Measurements from ENCODE around the gene TBKBP1.
"Not testable (repeated sequence)": the region's sequence is repeated elsewhere in the genome, so short reads cannot be mapped to it uniquely, and the experiment has no call there.

The TBKBP1 gene

GRCh38 chr17:47678196-47678595 is 15.8 kb upstream of the TBKBP1 start:
- DNase-seq = no peak

- no peak for DNase-seq
Measured at GRCh38 chr17:47682138-47682537, 11.8 kb upstream of the TBKBP1 start.

- DNase-seq = not testable (repeated sequence)
Measured at GRCh38 chr17:47682727-47683126, 11.2 kb upstream of the TBKBP1 start.

GRCh38 chr17:47684025-47684424 is 9.9 kb upstream of the TBKBP1 start:
- DNase-seq = no peak

DNA sequence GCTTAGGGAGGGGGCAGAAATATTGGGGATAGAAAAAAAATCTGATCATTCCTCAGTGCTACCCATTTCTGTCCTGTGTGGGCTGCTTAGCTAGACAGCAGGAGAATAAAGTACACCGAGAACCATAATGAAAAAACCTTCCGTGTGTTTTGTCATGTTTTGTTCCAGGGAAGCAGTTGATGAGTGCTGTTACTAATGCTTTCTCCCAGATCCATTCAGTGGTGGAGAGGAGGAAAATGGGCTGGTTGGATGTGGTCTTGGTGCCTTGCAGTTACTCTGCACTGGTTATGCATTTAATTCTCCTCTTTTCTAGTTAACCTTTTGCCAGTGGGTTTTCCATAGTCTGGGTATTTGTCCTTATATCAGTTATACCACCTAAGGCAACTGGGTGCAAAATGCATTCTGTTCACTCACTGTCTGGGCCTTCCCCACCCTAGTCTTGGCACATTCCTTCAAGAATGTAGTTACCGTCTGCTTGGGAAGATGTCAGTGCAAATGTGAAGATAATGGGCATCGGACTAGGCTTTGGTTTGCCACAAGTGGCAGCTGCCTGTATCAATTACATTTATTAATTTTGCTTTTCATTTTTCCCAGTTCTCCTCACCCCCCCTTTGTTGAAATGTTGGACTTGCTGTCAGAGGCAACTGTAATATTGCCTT is 9.3 kb upstream of the TBKBP1 start:
- no peak for DNase-seq

GRCh38 chr17:47685556-47686275 is 8.2 kb upstream of the TBKBP1 start:
- DNase-seq = no peak

DNA sequence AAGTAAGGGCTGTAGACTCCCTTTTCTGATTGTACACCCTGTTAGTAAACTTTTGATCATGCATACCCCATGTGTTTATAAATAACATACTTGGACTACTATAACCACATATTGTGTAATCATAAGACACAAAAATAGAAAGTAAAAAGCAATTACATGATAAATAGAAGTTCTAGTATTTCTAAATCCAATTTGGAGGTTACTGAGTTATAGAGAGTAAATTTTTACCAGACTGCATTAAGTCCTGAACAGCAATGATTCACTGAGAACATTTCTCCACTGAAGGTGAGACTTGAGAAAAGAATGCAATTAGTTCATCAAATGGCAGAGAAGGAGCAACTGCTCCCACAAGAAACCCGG is 7.7 kb upstream of the TBKBP1 start:
- DNase-seq = no peak

GRCh38 chr17:47686664-47687327 is 7.2 kb upstream of the TBKBP1 start:
- no peak for DNase-seq

- DNase-seq = no peak
Measured at GRCh38 chr17:47687328-47687690, 6.7 kb upstream of the TBKBP1 start.

- DNase-seq = peak in 9 of 51 donors; percentile 6 to 45 (median 22)
Measured at GRCh38 chr17:47687748-47688147, 6.2 kb upstream of the TBKBP1 start.

DNA sequence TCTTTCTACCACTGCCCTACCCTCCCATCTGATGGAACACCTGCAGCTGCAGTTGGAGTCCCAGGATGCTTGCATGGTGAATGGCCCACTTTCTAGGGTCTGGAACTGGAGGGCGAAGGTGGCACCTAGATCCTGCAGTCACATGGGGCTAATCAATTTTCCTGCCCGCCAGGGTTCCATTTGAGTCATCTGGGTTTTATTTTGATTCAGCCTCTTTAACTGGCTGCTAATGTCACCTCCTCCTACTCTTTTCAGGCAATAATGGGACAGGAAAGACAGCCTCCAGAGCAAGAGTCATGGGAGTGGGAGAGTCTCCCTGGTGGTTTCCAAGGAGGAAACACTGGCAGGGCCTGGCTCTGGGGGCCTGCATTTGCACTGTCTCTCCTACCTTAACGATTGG is 3.8 kb upstream of the TBKBP1 start:
- no peak for DNase-seq

DNA sequence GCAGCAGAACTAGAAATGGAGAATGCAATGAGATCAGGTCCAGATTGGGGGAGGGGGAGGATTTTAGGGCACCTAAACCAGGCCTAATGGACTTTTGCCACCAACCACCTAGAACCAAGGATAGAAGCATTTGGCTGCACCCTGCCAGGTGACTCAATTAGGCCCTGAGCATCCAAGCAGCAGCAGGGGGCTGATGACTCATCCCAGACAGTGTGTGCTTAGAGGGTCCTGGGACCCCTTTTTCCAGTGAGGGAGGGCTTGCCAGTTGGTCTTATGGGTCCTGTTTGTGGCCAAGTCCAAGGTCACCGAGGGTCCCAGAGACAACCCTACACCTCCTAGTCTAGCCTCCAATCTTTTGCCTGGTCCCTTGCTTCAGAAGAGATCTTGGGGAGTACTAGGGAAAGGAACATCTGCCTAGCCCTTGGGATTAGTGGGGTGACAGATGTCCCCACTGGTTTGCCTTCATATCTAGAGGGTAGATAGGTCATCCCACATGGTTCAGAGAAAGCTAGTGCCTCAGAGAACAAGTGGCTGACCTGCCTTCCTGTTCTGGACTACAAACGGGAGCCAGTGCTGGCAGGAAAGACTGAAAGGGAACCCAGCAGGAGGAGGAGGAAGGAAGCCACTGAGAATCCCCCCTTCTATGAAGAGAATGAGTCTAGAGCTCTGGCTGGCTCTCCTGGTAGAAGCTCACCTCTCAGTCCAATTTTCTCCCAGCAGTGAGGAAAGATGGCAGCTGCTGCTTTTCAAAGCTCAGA is 1.6 kb upstream of the TBKBP1 start:
- DNase-seq = no peak

- no peak for DNase-seq
Measured at GRCh38 chr17:47692895-47693730, 848 bp upstream of the TBKBP1 start.

DNA sequence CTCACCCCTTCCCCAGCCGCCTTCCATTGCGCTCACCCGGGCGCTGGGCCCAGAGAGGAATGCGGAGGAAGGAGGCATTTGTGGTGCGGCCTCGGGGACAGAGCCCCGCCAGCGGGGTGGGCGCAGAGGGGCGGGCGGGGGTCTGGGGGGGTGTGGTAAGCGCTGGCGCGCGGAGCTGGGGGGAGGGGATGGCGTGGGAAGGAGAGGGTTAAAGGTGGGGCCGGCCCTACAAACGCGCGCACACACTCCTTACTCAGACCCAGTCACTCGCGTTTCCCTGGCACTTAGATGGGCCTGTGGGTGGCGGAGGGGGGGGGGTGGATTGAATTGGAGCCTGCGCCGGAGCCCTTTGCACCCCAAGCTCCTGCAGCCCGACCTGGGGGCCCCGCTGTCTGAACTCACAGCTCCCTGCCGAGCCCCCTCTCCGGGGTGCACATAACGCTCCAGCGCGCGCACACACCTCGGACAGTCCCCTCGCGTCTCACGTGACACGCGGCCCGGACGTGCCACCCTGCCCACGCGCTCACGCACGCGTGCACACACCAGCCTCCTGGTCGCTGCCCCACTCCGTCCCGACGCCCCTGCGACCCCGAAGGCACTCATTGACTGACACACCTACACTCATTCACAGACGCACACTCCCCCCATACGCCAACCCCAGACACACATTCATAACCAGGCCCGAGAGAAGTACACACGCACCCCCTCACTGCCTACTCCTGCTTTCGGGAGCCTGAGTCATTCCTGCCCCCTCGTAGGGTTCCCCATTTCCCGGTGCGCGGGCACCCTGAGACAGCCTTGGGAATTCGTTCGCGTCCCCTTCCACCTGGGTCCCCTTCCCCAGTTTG is 844 bp downstream of the TBKBP1 start:
- DNase-seq = peak in 33 of 51 donors; percentile 13 to 77 (median 48)

DNA sequence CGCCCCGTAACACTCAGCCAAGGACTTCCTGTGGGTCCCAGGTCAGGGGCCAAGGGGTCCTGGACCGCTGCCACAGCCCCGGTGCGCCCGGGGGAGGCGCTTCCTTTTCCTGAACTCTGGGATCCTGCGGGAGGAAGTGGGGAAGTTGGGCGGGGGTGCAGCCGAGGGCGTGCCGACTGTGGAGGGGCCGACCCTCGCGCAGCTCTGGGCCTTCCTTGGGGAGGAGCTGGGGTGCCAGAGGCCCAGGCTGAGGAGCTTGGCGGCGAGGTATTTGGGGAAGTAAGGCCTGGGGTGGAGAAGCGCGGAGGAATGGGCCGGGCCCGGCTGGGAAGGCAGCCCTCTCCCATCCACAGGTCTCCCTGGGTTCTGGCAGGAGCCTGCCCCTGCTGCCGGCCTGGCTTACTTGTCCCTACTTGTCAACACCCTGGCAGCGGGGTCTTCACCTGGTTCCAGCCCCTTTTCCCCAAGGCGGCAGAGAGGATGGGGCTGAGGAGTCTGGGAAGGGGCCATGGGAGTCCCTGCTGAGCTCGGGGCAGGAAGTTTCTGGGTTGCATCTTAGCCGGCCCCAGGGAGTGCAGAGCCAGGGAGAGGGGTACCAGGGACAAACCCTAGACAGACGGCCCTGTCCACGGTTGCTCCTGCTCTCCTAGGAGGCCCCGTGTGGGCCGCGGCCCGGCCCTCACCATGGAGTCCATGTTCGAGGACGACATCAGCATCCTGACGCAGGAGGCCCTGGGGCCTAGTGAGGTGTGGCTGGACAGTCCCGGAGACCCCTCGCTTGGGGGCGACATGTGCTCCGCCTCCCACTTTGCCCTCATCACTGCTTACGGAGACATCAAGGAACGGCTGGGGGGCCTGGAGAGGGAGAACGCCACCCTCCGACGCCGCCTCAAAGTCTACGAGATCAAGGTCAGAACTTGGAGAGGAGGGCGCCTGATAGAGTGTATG is 1.7 kb downstream of the TBKBP1 start:
- peak in 3 of 51 donors; percentile 22 to 30 (median 25) for DNase-seq

DNA sequence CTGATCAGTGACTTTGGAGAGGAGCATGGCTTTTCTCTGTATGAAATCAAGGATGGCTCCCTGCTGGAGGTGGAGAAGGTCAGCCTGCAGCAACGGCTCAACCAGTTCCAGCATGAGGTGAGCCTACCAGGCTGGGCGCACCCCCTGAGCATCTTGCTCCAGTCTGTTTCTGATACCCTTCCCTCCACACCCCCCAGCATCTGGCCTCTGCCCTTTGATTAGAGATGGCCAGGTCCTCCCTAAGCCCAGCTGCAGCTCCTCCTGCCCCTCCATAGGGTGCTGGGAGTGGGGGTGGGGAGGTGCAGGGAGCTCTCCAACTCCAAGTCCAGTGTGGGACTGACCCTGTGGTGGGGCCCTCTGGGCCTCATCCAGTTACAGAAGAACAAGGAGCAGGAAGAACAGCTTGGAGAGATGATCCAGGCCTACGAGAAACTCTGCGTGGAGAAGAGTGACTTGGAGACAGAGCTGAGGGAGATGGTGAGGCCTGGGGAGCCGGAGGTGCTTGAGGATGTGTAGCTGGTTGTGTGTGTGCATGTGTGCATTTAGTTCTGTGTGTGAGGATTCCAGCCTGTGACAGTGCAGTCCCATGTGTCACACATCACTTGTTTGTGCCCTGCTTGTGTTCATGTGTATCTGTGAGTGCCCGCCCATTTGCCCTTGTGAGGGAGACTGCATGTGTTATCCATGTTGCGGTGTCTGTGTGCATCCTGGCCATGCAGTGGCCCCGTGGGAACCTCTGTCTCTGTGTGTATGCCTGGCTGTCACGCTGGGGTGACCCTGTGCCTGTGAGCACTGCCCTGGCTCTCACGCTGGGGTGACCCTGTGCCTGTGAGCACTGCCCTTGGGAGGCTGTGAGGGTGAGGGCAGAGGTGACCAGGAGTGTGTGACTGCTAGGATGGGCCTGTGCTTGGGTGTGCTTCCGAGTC is 3.0 kb downstream of the TBKBP1 start:
- no peak for DNase-seq

DNA sequence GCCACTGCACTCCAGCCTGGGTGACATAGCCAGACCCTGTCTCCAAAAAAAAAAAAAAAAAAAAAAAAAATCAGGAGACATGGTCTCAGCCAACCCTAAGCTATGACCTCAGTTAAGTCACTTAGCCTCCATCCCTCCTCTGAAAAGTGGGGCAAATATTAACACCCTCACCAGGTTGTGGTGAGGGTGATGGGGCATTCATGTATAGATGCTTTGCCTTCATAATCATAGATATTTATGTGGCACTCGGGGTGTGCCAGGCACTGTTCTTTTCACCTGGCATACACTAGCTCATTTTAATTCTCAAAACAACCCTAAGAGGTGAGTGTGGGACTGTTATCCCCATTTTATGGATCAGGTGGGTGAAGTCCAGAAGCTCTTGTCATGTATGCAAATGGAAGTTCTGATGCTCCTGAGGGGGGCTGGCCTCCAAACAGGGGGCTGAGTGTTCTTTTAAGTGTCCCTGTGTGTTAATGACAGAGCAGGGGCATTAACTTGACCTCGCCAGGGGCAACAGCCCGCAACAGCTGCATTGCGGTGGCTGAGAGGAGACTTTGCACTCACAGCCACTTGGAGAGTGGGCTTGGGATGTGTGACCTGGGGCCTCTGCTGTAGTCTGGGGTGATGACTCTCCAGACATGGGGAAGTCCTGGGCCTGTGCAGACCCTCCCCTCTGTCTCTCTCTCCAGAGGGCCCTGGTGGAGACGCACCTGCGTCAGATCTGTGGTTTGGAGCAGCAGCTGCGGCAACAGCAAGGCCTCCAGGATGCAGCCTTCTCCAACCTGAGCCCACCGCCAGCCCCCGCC is 4.1 kb downstream of the TBKBP1 start:
- DNase-seq = no peak
